ENCODE results near the gene CHMP2A.

The CHMP2A gene

GRCh38 chr19:58558066-58558622, 3.2 kb upstream of the CHMP2A start, which contains the start of gene UBE2M (continued):
- no peak for TF ChIP-seq ZNF362 (tag by site-specific recombination; IDR thresholded peaks at IDR 0.05)
- TF ChIP-seq TCF7L2 (IDR thresholded peaks at IDR 0.05; ENCODE audit: borderline replicate concordance, low read depth, low read length), result no peak
- no peak for TF ChIP-seq ZNF514 (tag by site-specific recombination; IDR thresholded peaks at IDR 0.05)
- TF ChIP-seq ZNF785 (tag by site-specific recombination; IDR thresholded peaks at IDR 0.05), result no peak
- TF ChIP-seq, protein P1, sequence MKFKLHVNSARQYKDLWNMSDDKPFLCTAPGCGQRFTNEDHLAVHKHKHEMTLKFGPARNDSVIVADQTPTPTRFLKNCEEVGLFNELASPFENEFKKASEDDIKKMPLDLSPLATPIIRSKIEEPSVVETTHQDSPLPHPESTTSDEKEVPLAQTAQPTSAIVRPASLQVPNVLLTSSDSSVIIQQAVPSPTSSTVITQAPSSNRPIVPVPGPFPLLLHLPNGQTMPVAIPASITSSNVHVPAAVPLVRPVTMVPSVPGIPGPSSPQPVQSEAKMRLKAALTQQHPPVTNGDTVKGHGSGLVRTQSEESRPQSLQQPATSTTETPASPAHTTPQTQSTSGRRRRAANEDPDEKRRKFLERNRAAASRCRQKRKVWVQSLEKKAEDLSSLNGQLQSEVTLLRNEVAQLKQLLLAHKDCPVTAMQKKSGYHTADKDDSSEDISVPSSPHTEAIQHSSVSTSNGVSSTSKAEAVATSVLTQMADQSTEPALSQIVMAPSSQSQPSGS (tag by site-specific recombination; IDR thresholded peaks at IDR 0.05; ENCODE audit: low read depth), result no peak
- TF ChIP-seq ZNF148 (tag by site-specific recombination; IDR thresholded peaks at IDR 0.05; ENCODE audit: borderline replicate concordance), result no peak
- TF ChIP-seq, protein P2, sequence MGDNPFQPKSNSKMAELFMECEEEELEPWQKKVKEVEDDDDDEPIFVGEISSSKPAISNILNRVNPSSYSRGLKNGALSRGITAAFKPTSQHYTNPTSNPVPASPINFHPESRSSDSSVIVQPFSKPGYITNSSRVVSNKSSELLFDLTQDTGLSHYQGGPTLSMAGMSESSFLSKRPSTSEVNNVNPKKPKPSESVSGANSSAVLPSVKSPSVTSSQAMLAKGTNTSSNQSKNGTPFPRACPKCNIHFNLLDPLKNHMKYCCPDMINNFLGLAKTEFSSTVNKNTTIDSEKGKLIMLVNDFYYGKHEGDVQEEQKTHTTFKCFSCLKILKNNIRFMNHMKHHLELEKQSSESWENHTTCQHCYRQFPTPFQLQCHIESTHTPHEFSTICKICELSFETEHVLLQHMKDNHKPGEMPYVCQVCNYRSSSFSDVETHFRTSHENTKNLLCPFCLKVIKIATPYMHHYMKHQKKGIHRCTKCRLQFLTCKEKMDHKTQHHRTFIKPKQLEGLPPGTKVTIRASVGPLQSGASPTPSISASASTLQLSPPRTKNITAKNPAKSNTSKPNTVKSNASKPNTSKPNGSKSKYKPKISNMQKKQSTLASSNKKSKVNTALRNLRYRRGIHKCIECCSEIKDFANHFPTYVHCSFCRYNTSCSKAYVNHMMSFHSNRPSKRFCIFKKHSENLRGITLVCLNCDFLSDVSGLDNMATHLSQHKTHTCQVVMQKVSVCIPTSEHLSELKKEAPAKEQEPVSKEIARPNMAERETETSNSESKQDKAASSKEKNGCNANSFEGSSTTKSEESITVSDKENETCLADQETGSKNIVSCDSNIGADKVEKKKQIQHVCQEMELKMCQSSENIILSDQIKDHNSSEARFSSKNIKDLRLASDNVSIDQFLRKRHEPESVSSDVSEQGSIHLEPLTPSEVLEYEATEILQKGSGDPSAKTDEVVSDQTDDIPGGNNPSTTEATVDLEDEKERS (tag by site-specific recombination; IDR thresholded peaks at IDR 0.05), result no peak
- peak; percentile 46 for TF ChIP-seq ZFHX2 (tag by site-specific recombination; conservative IDR thresholded peaks at IDR 0.05)
- no peak for TF ChIP-seq ZNF146 (tag by site-specific recombination; IDR thresholded peaks at IDR 0.05)
- TF ChIP-seq, protein P3, sequence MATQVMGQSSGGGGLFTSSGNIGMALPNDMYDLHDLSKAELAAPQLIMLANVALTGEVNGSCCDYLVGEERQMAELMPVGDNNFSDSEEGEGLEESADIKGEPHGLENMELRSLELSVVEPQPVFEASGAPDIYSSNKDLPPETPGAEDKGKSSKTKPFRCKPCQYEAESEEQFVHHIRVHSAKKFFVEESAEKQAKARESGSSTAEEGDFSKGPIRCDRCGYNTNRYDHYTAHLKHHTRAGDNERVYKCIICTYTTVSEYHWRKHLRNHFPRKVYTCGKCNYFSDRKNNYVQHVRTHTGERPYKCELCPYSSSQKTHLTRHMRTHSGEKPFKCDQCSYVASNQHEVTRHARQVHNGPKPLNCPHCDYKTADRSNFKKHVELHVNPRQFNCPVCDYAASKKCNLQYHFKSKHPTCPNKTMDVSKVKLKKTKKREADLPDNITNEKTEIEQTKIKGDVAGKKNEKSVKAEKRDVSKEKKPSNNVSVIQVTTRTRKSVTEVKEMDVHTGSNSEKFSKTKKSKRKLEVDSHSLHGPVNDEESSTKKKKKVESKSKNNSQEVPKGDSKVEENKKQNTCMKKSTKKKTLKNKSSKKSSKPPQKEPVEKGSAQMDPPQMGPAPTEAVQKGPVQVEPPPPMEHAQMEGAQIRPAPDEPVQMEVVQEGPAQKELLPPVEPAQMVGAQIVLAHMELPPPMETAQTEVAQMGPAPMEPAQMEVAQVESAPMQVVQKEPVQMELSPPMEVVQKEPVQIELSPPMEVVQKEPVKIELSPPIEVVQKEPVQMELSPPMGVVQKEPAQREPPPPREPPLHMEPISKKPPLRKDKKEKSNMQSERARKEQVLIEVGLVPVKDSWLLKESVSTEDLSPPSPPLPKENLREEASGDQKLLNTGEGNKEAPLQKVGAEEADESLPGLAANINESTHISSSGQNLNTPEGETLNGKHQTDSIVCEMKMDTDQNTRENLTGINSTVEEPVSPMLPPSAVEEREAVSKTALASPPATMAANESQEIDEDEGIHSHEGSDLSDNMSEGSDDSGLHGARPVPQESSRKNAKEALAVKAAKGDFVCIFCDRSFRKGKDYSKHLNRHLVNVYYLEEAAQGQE (tag by site-specific recombination; IDR thresholded peaks at IDR 0.05), result peak; percentile 62
- no peak for TF ChIP-seq ZNF202 (tag by site-specific recombination; IDR thresholded peaks at IDR 0.05; ENCODE audit: borderline replicate concordance)
- no peak for TF ChIP-seq ZNF449 (tag by site-specific recombination; IDR thresholded peaks at IDR 0.05)
- TF ChIP-seq ZBTB21 (tag by site-specific recombination; IDR thresholded peaks at IDR 0.05), result no peak
- TF ChIP-seq ZBTB20 (tag by site-specific recombination; IDR thresholded peaks at IDR 0.05), result no peak
